LHCN-M2 (cell line): ENCODE results near the gene RDH5. TPM values are rescaled to one million over a fixed set of nuclear protein-coding genes. Genes with fewer than 3 reads are reported as not detected.
A peak's percentile ranks its signal among the peaks of the same experiment; 100 is the strongest.

Experiments used
- DNase-seq: peaks from one replicate; pipeline ENCODE4 v3.0.0-alpha.2; 2012; ENCODE audit warnings: low read depth
- total RNA-seq: library from RNA; depleted of rRNA; stranded (reverse); fragments of >200 nt; gene quantifications from 2 replicates; pipeline ENCODE4 v1.2.3, GENCODE V29; 2014

Gene RDH5
- total RNA-seq, 1 experiment from 2014 or later: 216 TPM

GRCh38 chr12:55728186-55728938, 8.2 kb downstream of the RDH5 start:
- peak; percentile 80 for DNase-seq

- peak; percentile 97 for DNase-seq
These were observed 9.0 kb downstream of the RDH5 start, which contains the start of gene CD63 for GRCh38 chr12:55728939-55729818. Gene CD63, minus strand, starts transcription at chr12:55729009. Its CDS starts 668 bp downstream, at chr12:55728341.

GRCh38 chr12:55729819-55730818, 9.9 kb downstream of the RDH5 start:
- peak; percentile 69 for DNase-seq

- no peak for DNase-seq
These were observed 12.1 kb downstream of the RDH5 start for GRCh38 chr12:55732288-55732687.

- no peak for DNase-seq
These were observed 12.9 kb downstream of the RDH5 start for GRCh38 chr12:55733021-55733555.

- no peak for DNase-seq
These were observed 13.7 kb downstream of the RDH5 start for GRCh38 chr12:55733858-55734257.

- DNase-seq: no peak
These were observed 14.4 kb downstream of the RDH5 start for GRCh38 chr12:55734595-55734994.

- DNase-seq: no peak
These were observed 15.9 kb downstream of the RDH5 start for GRCh38 chr12:55736076-55736475.

GRCh38 chr12:55736780-55737580, 16.8 kb downstream of the RDH5 start:
- peak; percentile 77 for DNase-seq

GRCh38 chr12:55737581-55738122, 17.5 kb downstream of the RDH5 start:
- DNase-seq: peak; percentile 36

- DNase-seq: peak; percentile 88
These were observed 18.2 kb downstream of the RDH5 start for GRCh38 chr12:55738123-55739024.

- no peak for DNase-seq
These were observed 18.8 kb downstream of the RDH5 start for GRCh38 chr12:55739025-55739378.

GRCh38 chr12:55741931-55742680, 21.9 kb downstream of the RDH5 start:
- DNase-seq: no peak

- DNase-seq: peak; percentile 75
These were observed 22.7 kb downstream of the RDH5 start, which contains the start of gene GDF11 for GRCh38 chr12:55742719-55743405. Gene GDF11, plus strand, starts transcription at chr12:55743122. Its CDS starts 195 bp downstream, at chr12:55743317.

- DNase-seq: peak; percentile 74
These were observed 23.5 kb downstream of the RDH5 start for GRCh38 chr12:55743406-55744339.

- DNase-seq: no peak
These were observed 24.3 kb downstream of the RDH5 start for GRCh38 chr12:55744340-55745030.
